Esophagus squamous epithelium (tissue), 5 donors: ENCODE data around the gene ADARB2. TPM values are rescaled to one million over a fixed set of nuclear protein-coding genes. Genes with fewer than 3 reads are reported as not detected.

Source experiments
- DNase-seq: peaks from one replicate; lab custom pipeline; 2025; lab: John Stamatoyannopoulos, UW
- H3K27ac ChIP-seq, 4 donors: fragments of 200-600 bp; sonication (generic); one replicate each; pipeline ENCODE4 v1.5.1; 2016 to 2019; ENCODE audit warnings: mild to moderate bottlenecking in 1 of 4
- H3K27me3 ChIP-seq, 4 donors: fragments of 200-600 bp; sonication (generic); 1 replicate in 3 of 4; 2 replicates in 1 of 4; pipeline versions ENCODE4 v1.5.1 to v1.6.0; 2017 to 2021; ENCODE audit warnings: antibody characterized with exemption in 1 of 4
- H3K36me3 ChIP-seq, 3 donors: fragments of 200-600 bp; sonication (generic); one replicate each; pipeline ENCODE4 v1.5.1; 2016 to 2019
- H3K4me1 ChIP-seq, 3 donors: fragments of 200-600 bp; sonication (generic); one replicate each; pipeline ENCODE4 v1.5.1; 2017 to 2019
- H3K4me3 ChIP-seq, 4 donors: fragments of 200-600 bp; sonication (generic); 1 replicate in 3 of 4; 2 replicates in 1 of 4; pipeline ENCODE4 v1.5.1; 2016 to 2019; ENCODE audit warnings: mild to moderate bottlenecking in 2 of 4, moderate library complexity in 1 of 4
- H3K9me3 ChIP-seq, 3 donors: fragments of 200-600 bp; sonication (generic); one replicate each; pipeline ENCODE4 v1.5.1; 2016 to 2019
- CTCF ChIP-seq, 6 experiments: fragments of 450-650 bp in 4 of 6; fragments of 200-600 bp in 2 of 6; sonication (generic) in 2 of 6; IDR thresholded peaks; one replicate each; pipeline ENCODE4 v1.5.1; 2016 to 2019; ENCODE audit warnings: antibody characterized with exemption in 6 of 6, mild to moderate bottlenecking in 4 of 6, moderate library complexity in 4 of 6
- POLR2A ChIP-seq, 4 donors: fragments of 450-650 bp; IDR thresholded peaks; one replicate each; pipeline ENCODE4 v1.6.1; 2017; ENCODE audit warnings: antibody characterized with exemption in 4 of 4, mild to moderate bottlenecking in 4 of 4, moderate library complexity in 3 of 4
- WGBS, 2 donors: methylation state at CpG; one replicate each; pipeline ENCODE4 v1.1.5; 2018; 5-methylcytosine and 5-hydroxymethylcytosine counted together
- intact Hi-C: fragments of 100-400 bp; cut with DNase I; formaldehyde crosslinking; loops from one replicate; pipeline ENCODE4 v1.15.0; 2022
- total RNA-seq, 4 donors: library from RNA; depleted of rRNA; stranded (reverse); fragments of >200 nt; gene quantifications; one replicate each; pipeline ENCODE4 v1.1.0, GENCODE V29; 2016
- donor health status: DM: yes; HTN: yes; CAD: no.

ADARB2 gene
- total RNA-seq, 4 donors from 2014 or later = 0.21 to 3.5 (median 1.5) TPM

- H3K9me3 ChIP-seq = no peaks in the 10 kb centered on the region
- H3K27ac ChIP-seq = no peak overlapping the region
- intact Hi-C loops = no loop called here
- no peaks in the 10 kb centered on the region for H3K4me1 ChIP-seq
- DNase-seq = no peak
- peaks cover 0 to 11% (median 0%) of the 10 kb centered on the region in 4 donors for H3K27me3 ChIP-seq
- no peak for TF ChIP-seq POLR2A (IDR thresholded peaks at IDR 0.05)
- 0 to 69% methylated on average over 1 to 5 of the region's 6 CpGs for WGBS, 2 donors
- H3K36me3 ChIP-seq = no peaks in the 10 kb centered on the region
- H3K4me3 ChIP-seq = no peak overlapping the region
Measured at GRCh38 chr10:1654247-1654646, 83.1 kb downstream of the ADARB2 start.

GRCh38 chr10:1653321-1653720, 84.0 kb downstream of the ADARB2 start:
- no peaks in the 10 kb centered on the region for H3K4me1 ChIP-seq
- H3K4me3 ChIP-seq = no peak overlapping the region
- no peak for DNase-seq
- intact Hi-C loops = no loop called here
- no peaks in the 10 kb centered on the region for H3K36me3 ChIP-seq
- H3K27me3 ChIP-seq = peaks cover 0 to 11% (median 0%) of the 10 kb centered on the region in 4 donors
- WGBS, 2 donors = 75 to 88% methylated on average over 4 to 11 of the region's 11 CpGs
- TF ChIP-seq POLR2A (IDR thresholded peaks at IDR 0.05) (no peak), CTCF (IDR thresholded peaks at IDR 0.05) (no peak)
- no peaks in the 10 kb centered on the region for H3K9me3 ChIP-seq
- H3K27ac ChIP-seq = no peak overlapping the region

DNA sequence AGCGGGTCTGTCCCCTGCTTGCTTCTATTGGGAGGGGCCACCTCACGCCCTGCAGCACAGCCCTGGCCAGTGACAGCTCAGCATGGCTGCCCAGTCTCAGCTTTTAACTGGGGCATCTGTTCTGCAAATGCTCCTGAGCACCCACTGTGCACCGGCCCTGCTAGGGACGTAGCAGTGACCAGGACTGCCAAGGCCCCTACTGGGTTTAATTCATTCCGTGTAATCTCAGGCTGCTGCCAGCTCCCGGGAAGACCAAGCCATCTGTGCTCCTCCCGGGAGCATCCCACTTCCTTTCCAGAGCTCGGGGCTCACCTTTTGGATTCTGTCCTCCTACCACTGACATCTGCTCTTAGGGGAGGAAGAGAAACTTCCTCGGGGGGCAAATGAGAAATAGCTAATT, 85.2 kb downstream of the ADARB2 start:
- no peak for DNase-seq
- intact Hi-C loops = no loop called here
- TF ChIP-seq POLR2A (IDR thresholded peaks at IDR 0.05) (no peak), CTCF (IDR thresholded peaks at IDR 0.05) (no peak)
- H3K27me3 ChIP-seq = peaks cover 0 to 11% (median 0%) of the 10 kb centered on the region in 4 donors
- 56 to 75% methylated on average over 6 to 9 of the region's 9 CpGs for WGBS, 2 donors
- no peaks in the 10 kb centered on the region for H3K36me3 ChIP-seq
- no peaks in the 10 kb centered on the region for H3K9me3 ChIP-seq
- no peak overlapping the region for H3K27ac ChIP-seq
- H3K4me1 ChIP-seq = no peaks in the 10 kb centered on the region
- H3K4me3 ChIP-seq = no peak overlapping the region

DNA sequence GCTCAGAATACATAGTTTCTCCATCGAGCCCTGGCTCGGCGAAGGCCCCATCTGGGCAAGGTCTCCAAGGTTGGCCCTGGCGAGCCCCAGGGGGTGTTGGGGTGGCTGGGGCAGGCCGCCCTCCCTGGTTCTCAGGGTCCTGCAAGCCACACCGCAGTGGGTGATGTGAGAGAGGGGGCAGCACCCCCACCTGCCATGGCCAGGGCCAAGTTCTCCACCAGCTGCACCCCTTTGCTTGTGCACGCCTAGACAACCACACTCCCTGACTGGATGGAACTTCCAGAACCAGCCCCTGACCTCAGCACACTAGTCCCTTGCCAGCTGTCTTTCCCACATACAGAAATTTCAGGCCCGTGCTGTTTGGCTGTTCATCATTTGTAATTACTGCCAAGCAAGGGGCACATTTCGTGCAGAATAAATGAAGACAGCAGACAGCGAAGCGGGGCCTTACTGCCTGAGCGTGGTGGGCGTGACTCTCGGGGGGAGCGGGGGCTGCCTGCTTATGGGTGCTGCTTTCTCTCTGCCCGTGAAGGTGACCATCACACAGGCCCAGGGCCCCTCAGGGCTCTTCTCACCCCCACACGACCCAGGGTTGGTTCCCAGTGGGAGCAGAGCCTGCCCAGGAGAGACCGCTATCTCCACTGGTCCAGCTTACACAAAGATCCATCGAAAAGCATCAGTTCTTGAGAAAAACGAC, 85.9 kb downstream of the ADARB2 start:
- Histone ChIP-seq H3K4me3 (no peak overlapping the region), H3K9me3 (no peaks in the 10 kb centered on the region), H3K27ac (no peak overlapping the region), H3K36me3 (no peaks in the 10 kb centered on the region), H3K4me1 (no peaks in the 10 kb centered on the region), H3K27me3 (peaks cover 0 to 11% (median 0%) of the 10 kb centered on the region in 4 donors)
- intact Hi-C loops = no loop called here
- TF ChIP-seq CTCF (IDR thresholded peaks at IDR 0.05) = no peak
- no peak for TF ChIP-seq POLR2A (IDR thresholded peaks at IDR 0.05)
- 58 to 62% methylated on average over 3 to 4 of the region's 20 CpGs for WGBS, 2 donors
- no peak for DNase-seq

DNA sequence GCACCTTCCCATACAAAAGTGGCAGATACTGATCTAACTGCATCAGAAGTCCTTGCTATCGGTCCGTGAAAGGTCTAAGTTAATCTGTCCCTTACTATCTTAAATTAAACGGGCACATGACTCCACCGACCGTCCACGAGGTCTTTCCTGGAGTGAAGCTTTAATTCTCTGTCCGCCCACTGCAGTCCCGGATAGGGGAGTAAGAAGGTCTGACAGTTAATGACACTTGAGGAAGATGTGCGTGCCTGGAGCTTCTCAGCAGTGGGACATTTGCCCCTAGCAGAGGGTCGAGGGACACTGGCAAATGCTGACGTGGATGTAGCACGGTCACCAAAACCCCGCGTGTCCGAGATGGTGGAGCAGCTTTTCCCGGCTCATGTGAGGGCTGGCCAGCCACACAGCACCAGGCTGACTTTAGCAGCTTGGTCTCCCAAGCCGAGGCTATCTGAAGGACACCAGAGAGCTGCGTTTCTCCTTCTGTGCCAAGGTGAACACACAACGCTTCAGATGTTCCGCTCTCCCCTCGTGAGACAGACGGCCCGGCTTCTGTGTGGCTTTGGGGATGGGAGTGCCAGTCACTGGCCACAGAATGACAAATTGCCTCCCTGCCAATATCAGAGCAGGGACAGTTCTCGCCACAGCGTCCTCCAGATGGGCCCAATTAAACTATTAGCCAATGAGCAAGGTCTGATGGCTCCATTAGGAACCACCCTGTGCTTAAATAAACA, 86.6 kb downstream of the ADARB2 start:
- no peak for DNase-seq
- 72 to 74% methylated on average over 12 to 23 of the region's 25 CpGs for WGBS, 2 donors
- intact Hi-C loops = no loop called here

More for the DNA sequence above, 86.6 kb downstream of the ADARB2 start:
- Histone ChIP-seq H3K9me3 (no peaks in the 10 kb centered on the region), H3K36me3 (no peaks in the 10 kb centered on the region), H3K4me1 (no peaks in the 10 kb centered on the region), H3K27me3 (peaks cover 0 to 11% (median 0%) of the 10 kb centered on the region in 4 donors), H3K27ac (no peak overlapping the region), H3K4me3 (no peak overlapping the region)
- no peak for TF ChIP-seq CTCF (IDR thresholded peaks at IDR 0.05)
- TF ChIP-seq POLR2A (IDR thresholded peaks at IDR 0.05) = no peak
